ENCODE results near the gene CHRM2. TPM values are rescaled to one million over a fixed set of nuclear protein-coding genes. Genes with fewer than 3 reads are reported as not detected.

Gene CHRM2
- total and polyA plus RNA-seq, 2 of the 4 experiments (the other 2 are of a cell fraction) = 79.3 to 184 TPM

- H3K56ac ChIP-seq (ENCODE audit: extremely low read depth, insufficient read depth, low read length) = no peak overlapping the region
- no peak overlapping the region for H4K5ac ChIP-seq (ENCODE audit: low read depth, low read length)
- CTCF ChIA-PET = no interaction called here
- H3K36me3 ChIP-seq (ENCODE audit: control insufficient read depth, insufficient read depth, low read length) = no peaks in the 10 kb centered on the region; the same call in 1 of the 2 replicates
- H3K9me3 ChIP-seq (ENCODE audit: control insufficient read depth, insufficient read depth, low read length) = no peaks in the 10 kb centered on the region
- dilution Hi-C loops (cut with HindIII; ENCODE audit: low sequenced_read_pairs, unreplicated experiment) = no loop called here
- no peak overlapping the region for H3K23ac ChIP-seq (ENCODE audit: low read depth, low read length)
- H2AK9ac ChIP-seq (replicated peaks; ENCODE audit: low read depth, low read length, poor library complexity) = no peak overlapping the region
- 80% methylated on average over 1 of the region's 3 CpGs; no CpG with 5 or more reads in 1 of the 2 experiments for WGBS, 2 experiments (ENCODE audit: extremely low coverage in 2 of 2, insufficient read length in 1 of 2)
- H2BK120ac ChIP-seq (ENCODE audit: low read depth, low read length) = no peak overlapping the region
- no peak overlapping the region for H3K27ac ChIP-seq (ENCODE audit: insufficient read depth, low read length)
- H4K91ac ChIP-seq (ENCODE audit: insufficient read depth, low read depth, low read length) = no peak overlapping the region
- in situ Hi-C loops (cut with MboI; ENCODE audit: low sequenced_read_pairs) = no loop called here
- no peaks in the 10 kb centered on the region for H4K20me1 ChIP-seq (ENCODE audit: insufficient read depth, low read length)
- ATAC-seq (ENCODE audit: low read depth) (peak; percentile 71), DNase-seq (peak; percentile 57)
- H2BK5ac ChIP-seq (ENCODE audit: low read depth, low read length, poor library complexity, severe bottlenecking) = no peak overlapping the region
- H3K4ac ChIP-seq (ENCODE audit: low read depth, low read length) = no peak overlapping the region
- H3K9me1 ChIP-seq (ENCODE audit: insufficient read depth, low read length) = no peaks in the 10 kb centered on the region
- no peak overlapping the region for H3K4me3 ChIP-seq (ENCODE audit: insufficient read depth, low read depth, low read length)
- no peak overlapping the region for H2BK15ac ChIP-seq (ENCODE audit: low read depth, low read length)
- no peak overlapping the region for H3K14ac ChIP-seq (replicated peaks; ENCODE audit: low read depth, low read length)
- intact Hi-C loops (cut with micrococcal nuclease) = no loop called here
- BruUV-seq (replicated peaks) = no TSS peak
- no peak overlapping the region for H4K8ac ChIP-seq (ENCODE audit: low read depth in 2 of 2, low read length in 2 of 2)
- H2BK20ac ChIP-seq (ENCODE audit: low read depth, low read length) = no peak overlapping the region
- no peak overlapping the region for H2AK5ac ChIP-seq (ENCODE audit: low read depth, low read length)
- no peak overlapping the region for H3K9ac ChIP-seq (ENCODE audit: low read depth, low read length)
- no peaks in the 10 kb centered on the region for H3K27me3 ChIP-seq (ENCODE audit: control insufficient read depth, insufficient read depth, low read length)
- POLR2A ChIA-PET (ENCODE audit: unreplicated experiment) = no interaction called here
- H3K4me2 ChIP-seq (ENCODE audit: low read depth, low read length) = no peak overlapping the region
- H3K4me1 ChIP-seq (ENCODE audit: control insufficient read depth, insufficient read depth, low read length) = no peaks in the 10 kb centered on the region
- TF ChIP-seq CHD1 (IDR thresholded peaks at IDR 0.05; ENCODE audit: low read depth, low read length) = no peak
- TF ChIP-seq RFX5 (IDR thresholded peaks at IDR 0.05; ENCODE audit: low read depth, low read length) = no peak
- TF ChIP-seq MXI1 (IDR thresholded peaks at IDR 0.05; ENCODE audit: borderline replicate concordance, low read depth, low read length) = no peak
- TF ChIP-seq NFE2L2 (IDR thresholded peaks at IDR 0.05; ENCODE audit: low read depth, low read length) = no peak
- TF ChIP-seq USF2 (IDR thresholded peaks at IDR 0.05; ENCODE audit: low read depth, low read length) = no peak
- no peak for TF ChIP-seq RAD21 (IDR thresholded peaks at IDR 0.05; ENCODE audit: low read length)
- TF ChIP-seq RCOR1 (IDR thresholded peaks at IDR 0.05; ENCODE audit: insufficient replicate concordance, low read length) = peak; percentile 93
- TF ChIP-seq CEBPB (IDR thresholded peaks at IDR 0.05; ENCODE audit: low read depth, low read length) = no peak
- no peaks in the 10 kb centered on the region for H3K79me1 ChIP-seq (ENCODE audit: low read depth in 1 of 2, low read length in 2 of 2)
- no peak overlapping the region for H3K18ac ChIP-seq (ENCODE audit: low read depth, low read length)
- H2AFZ ChIP-seq (replicated peaks; ENCODE audit: low read length, poor library complexity) = no peak overlapping the region
Observed at GRCh38 chr7:136857573-136857972, 10.9 kb upstream of the CHRM2 start.
